ENCODE data around the gene NHEJ1. TPM values are rescaled to one million over a fixed set of nuclear protein-coding genes. Genes with fewer than 3 reads are reported as not detected.
A peak's percentile ranks its signal among the peaks of the same experiment; 100 is the strongest.

NHEJ1 gene
- total and polyA plus RNA-seq, 2 of the 13 experiments (the other 11 are each of a cell fraction or from before 2014, with no cell fraction given) = 30.0 to 30.7 TPM

- TF ChIP-seq ZNF552 (CRISPR knock-in tag; IDR thresholded peaks at IDR 0.05; ENCODE audit: borderline replicate concordance) (peak; percentile 88; the same call in 1 of the 2 replicates), ZSCAN22 (CRISPR knock-in tag; IDR thresholded peaks at IDR 0.05) (no peak), RARA (CRISPR knock-in tag; IDR thresholded peaks at IDR 0.05) (no peak; the same call in 1 of the 2 replicates), MIER3 (CRISPR knock-in tag; IDR thresholded peaks at IDR 0.05; ENCODE audit: borderline replicate concordance) (peak; percentile 87; the same call in 1 of the 2 replicates), IRX3 (CRISPR knock-in tag; IDR thresholded peaks at IDR 0.05; ENCODE audit: borderline replicate concordance, low read depth) (peak; percentile 88; the same call in 1 of the 2 replicates), SYNCRIP (IDR thresholded peaks at IDR 0.05; ENCODE audit: insufficient read depth, low read depth, low read length) (no peak), IRF2 (CRISPR knock-in tag; IDR thresholded peaks at IDR 0.05) (peak; percentile 76), ZNF235 (CRISPR knock-in tag; IDR thresholded peaks at IDR 0.05; ENCODE audit: borderline replicate concordance) (peak; percentile 87; the same call in 1 of the 2 replicates), U2AF2 (IDR thresholded peaks at IDR 0.05; ENCODE audit: low read depth, low read length) (no peak)
- TF ChIP-seq, protein P1, sequence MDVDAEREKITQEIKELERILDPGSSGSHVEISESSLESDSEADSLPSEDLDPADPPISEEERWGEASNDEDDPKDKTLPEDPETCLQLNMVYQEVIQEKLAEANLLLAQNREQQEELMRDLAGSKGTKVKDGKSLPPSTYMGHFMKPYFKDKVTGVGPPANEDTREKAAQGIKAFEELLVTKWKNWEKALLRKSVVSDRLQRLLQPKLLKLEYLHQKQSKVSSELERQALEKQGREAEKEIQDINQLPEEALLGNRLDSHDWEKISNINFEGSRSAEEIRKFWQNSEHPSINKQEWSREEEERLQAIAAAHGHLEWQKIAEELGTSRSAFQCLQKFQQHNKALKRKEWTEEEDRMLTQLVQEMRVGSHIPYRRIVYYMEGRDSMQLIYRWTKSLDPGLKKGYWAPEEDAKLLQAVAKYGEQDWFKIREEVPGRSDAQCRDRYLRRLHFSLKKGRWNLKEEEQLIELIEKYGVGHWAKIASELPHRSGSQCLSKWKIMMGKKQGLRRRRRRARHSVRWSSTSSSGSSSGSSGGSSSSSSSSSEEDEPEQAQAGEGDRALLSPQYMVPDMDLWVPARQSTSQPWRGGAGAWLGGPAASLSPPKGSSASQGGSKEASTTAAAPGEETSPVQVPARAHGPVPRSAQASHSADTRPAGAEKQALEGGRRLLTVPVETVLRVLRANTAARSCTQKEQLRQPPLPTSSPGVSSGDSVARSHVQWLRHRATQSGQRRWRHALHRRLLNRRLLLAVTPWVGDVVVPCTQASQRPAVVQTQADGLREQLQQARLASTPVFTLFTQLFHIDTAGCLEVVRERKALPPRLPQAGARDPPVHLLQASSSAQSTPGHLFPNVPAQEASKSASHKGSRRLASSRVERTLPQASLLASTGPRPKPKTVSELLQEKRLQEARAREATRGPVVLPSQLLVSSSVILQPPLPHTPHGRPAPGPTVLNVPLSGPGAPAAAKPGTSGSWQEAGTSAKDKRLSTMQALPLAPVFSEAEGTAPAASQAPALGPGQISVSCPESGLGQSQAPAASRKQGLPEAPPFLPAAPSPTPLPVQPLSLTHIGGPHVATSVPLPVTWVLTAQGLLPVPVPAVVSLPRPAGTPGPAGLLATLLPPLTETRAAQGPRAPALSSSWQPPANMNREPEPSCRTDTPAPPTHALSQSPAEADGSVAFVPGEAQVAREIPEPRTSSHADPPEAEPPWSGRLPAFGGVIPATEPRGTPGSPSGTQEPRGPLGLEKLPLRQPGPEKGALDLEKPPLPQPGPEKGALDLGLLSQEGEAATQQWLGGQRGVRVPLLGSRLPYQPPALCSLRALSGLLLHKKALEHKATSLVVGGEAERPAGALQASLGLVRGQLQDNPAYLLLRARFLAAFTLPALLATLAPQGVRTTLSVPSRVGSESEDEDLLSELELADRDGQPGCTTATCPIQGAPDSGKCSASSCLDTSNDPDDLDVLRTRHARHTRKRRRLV (CRISPR knock-in tag; IDR thresholded peaks at IDR 0.05) = 0 out of 2 replicates have a peak, but pooled peaks have one; percentile 52
- TF ChIP-seq, protein P2, sequence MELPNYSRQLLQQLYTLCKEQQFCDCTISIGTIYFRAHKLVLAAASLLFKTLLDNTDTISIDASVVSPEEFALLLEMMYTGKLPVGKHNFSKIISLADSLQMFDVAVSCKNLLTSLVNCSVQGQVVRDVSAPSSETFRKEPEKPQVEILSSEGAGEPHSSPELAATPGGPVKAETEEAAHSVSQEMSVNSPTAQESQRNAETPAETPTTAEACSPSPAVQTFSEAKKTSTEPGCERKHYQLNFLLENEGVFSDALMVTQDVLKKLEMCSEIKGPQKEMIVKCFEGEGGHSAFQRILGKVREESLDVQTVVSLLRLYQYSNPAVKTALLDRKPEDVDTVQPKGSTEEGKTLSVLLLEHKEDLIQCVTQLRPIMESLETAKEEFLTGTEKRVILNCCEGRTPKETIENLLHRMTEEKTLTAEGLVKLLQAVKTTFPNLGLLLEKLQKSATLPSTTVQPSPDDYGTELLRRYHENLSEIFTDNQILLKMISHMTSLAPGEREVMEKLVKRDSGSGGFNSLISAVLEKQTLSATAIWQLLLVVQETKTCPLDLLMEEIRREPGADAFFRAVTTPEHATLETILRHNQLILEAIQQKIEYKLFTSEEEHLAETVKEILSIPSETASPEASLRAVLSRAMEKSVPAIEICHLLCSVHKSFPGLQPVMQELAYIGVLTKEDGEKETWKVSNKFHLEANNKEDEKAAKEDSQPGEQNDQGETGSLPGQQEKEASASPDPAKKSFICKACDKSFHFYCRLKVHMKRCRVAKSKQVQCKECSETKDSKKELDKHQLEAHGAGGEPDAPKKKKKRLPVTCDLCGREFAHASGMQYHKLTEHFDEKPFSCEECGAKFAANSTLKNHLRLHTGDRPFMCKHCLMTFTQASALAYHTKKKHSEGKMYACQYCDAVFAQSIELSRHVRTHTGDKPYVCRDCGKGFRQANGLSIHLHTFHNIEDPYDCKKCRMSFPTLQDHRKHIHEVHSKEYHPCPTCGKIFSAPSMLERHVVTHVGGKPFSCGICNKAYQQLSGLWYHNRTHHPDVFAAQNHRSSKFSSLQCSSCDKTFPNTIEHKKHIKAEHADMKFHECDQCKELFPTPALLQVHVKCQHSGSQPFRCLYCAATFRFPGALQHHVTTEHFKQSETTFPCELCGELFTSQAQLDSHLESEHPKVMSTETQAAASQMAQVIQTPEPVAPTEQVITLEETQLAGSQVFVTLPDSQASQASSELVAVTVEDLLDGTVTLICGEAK (IDR thresholded peaks at IDR 0.05) = no peak
- TF ChIP-seq, protein P2 (CRISPR knock-in tag; IDR thresholded peaks at IDR 0.05) = peak; percentile 45; the same call in 1 of the 2 replicates
Observed at GRCh38 chr2:219206328-219207133, 45.9 kb upstream of the NHEJ1 start, which contains the start of gene ZFAND2B (continued).

Measured in HepG2 (cell line).